ENCODE results near the gene DNM1L.

The DNM1L gene

DNA sequence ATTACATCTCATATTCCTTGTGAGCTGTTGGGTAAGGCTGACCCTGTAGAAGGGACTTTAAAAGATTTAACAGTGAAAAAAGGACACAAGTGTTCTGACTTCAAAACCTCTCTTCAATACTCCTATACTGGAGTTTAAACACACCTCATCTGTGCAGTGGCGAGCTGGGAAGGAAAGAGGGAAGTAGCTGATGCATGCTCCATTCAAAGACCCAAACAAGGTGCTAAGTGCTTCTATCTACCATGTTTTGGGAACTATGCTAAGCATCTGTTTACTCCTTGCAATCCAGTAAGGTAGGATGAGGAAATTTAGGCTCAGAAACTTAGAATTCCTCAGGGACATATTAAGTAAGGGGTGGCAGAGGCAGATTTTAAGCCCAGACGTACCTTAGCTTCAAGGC lies 16.4 kb upstream of the DNM1L start:
- H3K27me3 ChIP-seq = no peaks in the 10 kb centered on the region
- no peak for TF ChIP-seq Cebpa-rat (IDR thresholded peaks at IDR 0.05)

DNA sequence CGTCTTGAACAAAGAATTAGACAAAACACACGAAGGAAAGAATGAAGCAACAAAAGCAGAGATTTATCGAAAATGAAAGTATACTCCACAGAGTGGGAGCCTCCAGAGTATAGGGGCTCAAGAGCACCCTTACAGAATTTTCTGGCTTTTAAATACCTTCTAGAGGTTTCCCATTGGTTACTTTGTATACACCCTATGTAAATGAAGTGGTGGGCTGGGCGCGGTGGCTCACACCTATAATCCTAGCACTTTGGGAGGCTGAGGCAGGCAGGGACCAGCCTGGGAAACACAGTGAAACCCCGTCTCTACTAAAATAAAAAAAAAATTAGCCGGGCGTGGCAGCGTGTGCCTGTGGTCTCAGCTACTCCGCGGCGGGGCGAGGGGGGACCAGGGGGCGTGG lies 13.1 kb upstream of the DNM1L start:
- Histone ChIP-seq H3K9me3 (peaks cover 21% of the 10 kb centered on the region), H3K27me3 (no peaks in the 10 kb centered on the region), H3K9ac (no peak overlapping the region), H3K4me1 (no peaks in the 10 kb centered on the region), H3K36me3 (no peaks in the 10 kb centered on the region), H3K4me2 (no peak overlapping the region), H3K4me3 (no peak overlapping the region), H3K27ac (no peak overlapping the region), H4K20me1 (no peaks in the 10 kb centered on the region)
- TF ChIP-seq Cebpa-rat (IDR thresholded peaks at IDR 0.05) = no peak

More for the DNA sequence above, 16.4 kb upstream of the DNM1L start:
- H3K4me1 ChIP-seq = no peaks in the 10 kb centered on the region
- no peaks in the 10 kb centered on the region for H4K20me1 ChIP-seq
- no peak overlapping the region for H3K4me3 ChIP-seq
- no peak overlapping the region for H3K27ac ChIP-seq
- H3K36me3 ChIP-seq = no peaks in the 10 kb centered on the region
- H3K4me2 ChIP-seq = no peak overlapping the region
- no peak overlapping the region for H3K9ac ChIP-seq
- H3K9me3 ChIP-seq = no peaks in the 10 kb centered on the region

GRCh38 chr12:32669584-32669983 lies 9.5 kb upstream of the DNM1L start:
- H3K9me3 ChIP-seq = peaks cover 21% of the 10 kb centered on the region
- no peak overlapping the region for H3K4me3 ChIP-seq
- no peak overlapping the region for H3K9ac ChIP-seq
- no peak overlapping the region for H3K4me2 ChIP-seq
- no peak for TF ChIP-seq Cebpa-rat (IDR thresholded peaks at IDR 0.05)
- no peak overlapping the region for H3K27ac ChIP-seq
- peaks cover 4% of the 10 kb centered on the region; the same call in 1 of the 2 replicates for H3K4me1 ChIP-seq
- no peaks in the 10 kb centered on the region for H3K36me3 ChIP-seq
- H4K20me1 ChIP-seq = no peaks in the 10 kb centered on the region
- no peaks in the 10 kb centered on the region for H3K27me3 ChIP-seq

DNA sequence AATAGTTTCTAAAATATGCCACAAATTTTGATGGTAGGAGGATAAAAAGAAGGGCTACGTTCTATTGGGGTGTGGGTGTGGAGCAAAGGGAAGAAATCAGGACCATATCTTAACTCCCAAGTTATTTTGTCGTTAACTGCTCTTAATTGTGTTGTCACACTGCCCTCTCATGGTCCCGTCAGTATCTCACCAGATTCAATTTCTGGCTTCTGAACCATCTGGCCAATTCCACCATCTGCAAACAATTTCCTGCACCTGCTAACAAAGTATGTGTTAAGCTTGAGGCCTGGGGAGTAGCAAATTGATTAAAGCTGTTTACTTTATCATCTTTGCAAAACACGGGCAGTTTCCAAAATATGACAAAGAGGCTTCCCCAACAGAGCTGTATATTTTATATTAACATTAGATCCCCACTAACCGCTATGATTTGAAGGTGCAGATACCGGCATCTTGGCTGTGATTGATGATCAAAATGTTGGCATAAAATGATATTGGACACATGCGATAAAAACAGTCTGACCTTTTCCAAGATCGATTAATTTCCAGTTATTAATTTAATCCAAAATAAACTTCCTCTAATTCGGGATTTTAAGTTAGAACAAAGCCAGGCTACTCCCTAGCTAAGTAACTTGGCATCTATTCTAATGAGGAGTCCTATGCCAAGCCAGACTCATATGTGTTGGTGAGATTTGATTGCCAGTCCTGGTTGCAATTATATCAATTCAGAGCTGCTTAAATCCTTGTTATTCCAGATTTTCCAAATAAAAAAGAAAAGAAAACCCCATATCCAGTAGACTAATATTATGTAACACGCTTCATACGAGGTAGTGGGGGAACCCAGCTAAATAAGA lies 6.9 kb upstream of the DNM1L start:
- Histone ChIP-seq H3K4me3 (no peak overlapping the region), H3K27ac (no peak overlapping the region), H3K4me2 (no peak overlapping the region), H3K9me3 (peaks cover 21% of the 10 kb centered on the region), H3K4me1 (peaks cover 11% of the 10 kb centered on the region; the same call in 1 of the 2 replicates), H3K36me3 (no peaks in the 10 kb centered on the region), H4K20me1 (no peaks in the 10 kb centered on the region), H3K27me3 (no peaks in the 10 kb centered on the region), H3K9ac (no peak overlapping the region)
- TF ChIP-seq Cebpa-rat (IDR thresholded peaks at IDR 0.05) = no peak

DNA sequence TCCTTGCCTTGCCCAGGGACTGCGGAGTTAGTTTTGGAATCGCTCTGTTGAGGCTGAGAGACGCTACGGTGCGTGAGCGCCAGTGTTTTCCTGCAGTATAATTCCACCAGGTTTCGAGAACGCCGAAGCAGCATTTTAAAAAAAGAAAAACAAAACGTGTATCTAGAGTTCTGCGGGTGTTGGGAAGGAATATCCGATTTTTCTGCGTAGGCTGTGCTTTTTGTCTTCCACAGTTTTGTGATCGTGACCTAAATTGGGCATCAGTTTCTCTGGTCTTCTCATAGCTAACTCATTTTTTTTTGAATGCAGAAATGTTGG lies 778 bp downstream of the DNM1L start:
- no peak for TF ChIP-seq Cebpa-rat (IDR thresholded peaks at IDR 0.05)
- H3K27ac ChIP-seq = peak overlapping the region; percentile 86
- H3K9me3 ChIP-seq = peaks cover 2% of the 10 kb centered on the region
- H3K9ac ChIP-seq = peak overlapping the region; percentile 92
- H3K4me2 ChIP-seq = peak overlapping the region; percentile 83
- peak overlapping the region; percentile 94 for H3K4me3 ChIP-seq
- H4K20me1 ChIP-seq = peaks cover 44% of the 10 kb centered on the region
- peaks cover 16% of the 10 kb centered on the region for H3K4me1 ChIP-seq
- no peaks in the 10 kb centered on the region for H3K27me3 ChIP-seq
- H3K36me3 ChIP-seq = peaks cover 22% of the 10 kb centered on the region

GRCh38 chr12:32680787-32681186 lies 1.7 kb downstream of the DNM1L start:
- H3K27me3 ChIP-seq = no peaks in the 10 kb centered on the region
- peaks cover 31% of the 10 kb centered on the region for H3K36me3 ChIP-seq
- H3K9me3 ChIP-seq = peaks cover 10% of the 10 kb centered on the region
- H3K4me1 ChIP-seq = peaks cover 12% of the 10 kb centered on the region
- H3K27ac ChIP-seq = no peak overlapping the region
- no peak for TF ChIP-seq Cebpa-rat (IDR thresholded peaks at IDR 0.05)
- H4K20me1 ChIP-seq = peaks cover 44% of the 10 kb centered on the region
- peak overlapping the region; percentile 94 for H3K4me3 ChIP-seq
- H3K9ac ChIP-seq = peak overlapping the region; percentile 92; the same call in 1 of the 2 replicates
- peak overlapping the region; percentile 83 for H3K4me2 ChIP-seq

GRCh38 chr12:32681272-32681671 lies 2.2 kb downstream of the DNM1L start:
- peaks cover 36% of the 10 kb centered on the region for H3K36me3 ChIP-seq
- H3K9ac ChIP-seq = no peak overlapping the region
- TF ChIP-seq Cebpa-rat (IDR thresholded peaks at IDR 0.05) = no peak
- H3K27ac ChIP-seq = no peak overlapping the region
- H4K20me1 ChIP-seq = peaks cover 49% of the 10 kb centered on the region
- H3K4me2 ChIP-seq = peak overlapping the region; percentile 83
- peaks cover 12% of the 10 kb centered on the region for H3K4me1 ChIP-seq
- H3K27me3 ChIP-seq = no peaks in the 10 kb centered on the region
- H3K4me3 ChIP-seq = no peak overlapping the region
- peaks cover 15% of the 10 kb centered on the region for H3K9me3 ChIP-seq

GRCh38 chr12:32686340-32686739 lies 7.2 kb downstream of the DNM1L start:
- Histone ChIP-seq H3K4me2 (no peak overlapping the region), H3K4me3 (no peak overlapping the region), H3K9ac (no peak overlapping the region), H3K27ac (no peak overlapping the region), H4K20me1 (peaks cover 75% of the 10 kb centered on the region), H3K27me3 (no peaks in the 10 kb centered on the region), H3K4me1 (no peaks in the 10 kb centered on the region; the same call in 1 of the 2 replicates), H3K36me3 (peaks cover 68% of the 10 kb centered on the region), H3K9me3 (peaks cover 52% of the 10 kb centered on the region)
- TF ChIP-seq Cebpa-rat (IDR thresholded peaks at IDR 0.05) = no peak

DNA sequence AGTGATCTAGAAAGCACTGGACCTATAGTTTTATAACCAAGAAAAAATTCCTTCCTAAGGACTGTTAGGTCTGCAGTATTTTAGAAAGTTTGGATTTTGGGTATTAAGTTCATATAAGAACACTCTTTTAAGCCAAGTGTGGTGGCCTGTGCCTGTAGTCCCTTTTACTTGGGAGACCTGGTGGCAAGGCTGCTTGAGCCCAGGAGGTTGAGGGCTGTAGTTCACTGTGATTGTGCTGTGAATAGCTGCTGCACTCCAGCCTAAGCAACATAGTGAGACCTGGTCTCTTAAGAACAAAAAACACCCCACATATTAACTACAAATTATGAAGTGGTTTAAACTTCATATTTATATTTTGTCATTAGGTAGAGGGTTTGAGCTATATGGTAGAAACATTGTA lies 9.7 kb downstream of the DNM1L start:
- no peak for TF ChIP-seq Cebpa-rat (IDR thresholded peaks at IDR 0.05)
- no peak overlapping the region for H3K9ac ChIP-seq
- H3K9me3 ChIP-seq = peaks cover 59% of the 10 kb centered on the region
- peaks cover 68% of the 10 kb centered on the region for H3K36me3 ChIP-seq
- no peak overlapping the region for H3K4me3 ChIP-seq
- no peak overlapping the region for H3K27ac ChIP-seq
- H3K4me2 ChIP-seq = no peak overlapping the region
- H4K20me1 ChIP-seq = peaks cover 63% of the 10 kb centered on the region; the same call in 1 of the 2 replicates
- no peaks in the 10 kb centered on the region for H3K27me3 ChIP-seq
- H3K4me1 ChIP-seq = no peaks in the 10 kb centered on the region

GRCh38 chr12:32690927-32691326 lies 11.8 kb downstream of the DNM1L start:
- peaks cover 66% of the 10 kb centered on the region; the same call in 1 of the 2 replicates for H4K20me1 ChIP-seq
- no peak for TF ChIP-seq Cebpa-rat (IDR thresholded peaks at IDR 0.05)
- H3K4me1 ChIP-seq = no peaks in the 10 kb centered on the region

More at GRCh38 chr12:32690927-32691326, 11.8 kb downstream of the DNM1L start:
- Histone ChIP-seq H3K4me2 (no peak overlapping the region), H3K36me3 (peaks cover 64% of the 10 kb centered on the region), H3K9me3 (peaks cover 66% of the 10 kb centered on the region), H3K4me3 (no peak overlapping the region), H3K27me3 (no peaks in the 10 kb centered on the region), H3K27ac (no peak overlapping the region), H3K9ac (no peak overlapping the region)

Measured in BLaER1 (cell line).